Adrenal gland (tissue), 12 donors: ENCODE measurements around the gene UBTF. TPM values are rescaled to one million over a fixed set of nuclear protein-coding genes. Genes with fewer than 3 reads are reported as not detected.

Source experiments
- DNase-seq, 7 donors: peaks; one replicate each; pipeline ENCODE4 v3.0.0-alpha.2; 2019 to 2020
- H3K27ac ChIP-seq, 5 donors: fragments of 200-600 bp; sonication (generic) in 4 of 5; 1 replicate in 3 of 5; 2 replicates in 2 of 5; pipeline versions ENCODE4 v1.5.1 to v1.8.0; 2016 to 2020; ENCODE audit warnings: mild to moderate bottlenecking in 1 of 5
- H3K27me3 ChIP-seq: fragments of 200-600 bp; 2 replicates; pipeline ENCODE4 v1.8.0; 2021
- H3K36me3 ChIP-seq, 2 donors: fragments of 200-600 bp; replicated peaks in 1 of 2; 1 replicate in 1 of 2; 2 replicates in 1 of 2; pipeline versions ENCODE4 v1.5.1 to v1.8.0; 2018 to 2022
- H3K4me1 ChIP-seq, 2 donors: fragments of 200-600 bp; replicated peaks in 1 of 2; 1 replicate in 1 of 2; 2 replicates in 1 of 2; pipeline versions ENCODE4 v1.5.1 to v1.8.0; 2018 to 2021
- H3K4me3 ChIP-seq, 4 donors: fragments of 200-600 bp; sonication (generic) in 3 of 4; one replicate each; pipeline ENCODE4 v1.5.1; 2016 to 2018
- H3K9me3 ChIP-seq, 3 donors: fragments of 200-600 bp; sonication (generic) in 1 of 3; replicated peaks in 1 of 3; 1 replicate in 2 of 3; 2 replicates in 1 of 3; pipeline versions ENCODE4 v1.5.1 to v1.8.0; 2016 to 2021
- POLR2A ChIP-seq, 2 donors: fragments of 450-650 bp; IDR thresholded peaks; one replicate each; pipeline ENCODE4 v1.6.1; 2017; ENCODE audit warnings: antibody characterized with exemption in 2 of 2, mild to moderate bottlenecking in 2 of 2, moderate library complexity in 1 of 2
- WGBS, 4 donors: extraction: QIAGEN DNeasy Blood & Tissue Kit in 2 of 4; methylation state at CpG; one replicate each; pipeline versions ENCODE4 v1.1.5 to v1.1.7; 2013 to 2017; 5-methylcytosine and 5-hydroxymethylcytosine counted together
- intact Hi-C, 2 donors: fragments of 100-400 bp; cut with DNase I; formaldehyde crosslinking; loops; one replicate each; pipeline versions ENCODE4 v1.14.1 to v1.15.0; 2022 to 2023
- polyA plus RNA-seq, 3 donors: library from polyadenylated mRNA; stranded (reverse); fragments of 200-250 nt in 2 of 3; fragments of 350-450 nt in 1 of 3; fragmentation: Illumina TruSeq in 1 of 3; extraction: RNeasy Lipid Tissue Mini Kit (QIAGEN cat#74804) in 1 of 3; gene quantifications; one replicate each; pipeline ENCODE4 v1.2.3, GENCODE V29; 2013 to 2014
- total RNA-seq, 9 donors: library from RNA; depleted of rRNA in 4 of 9; stranded (reverse); fragments of >200 nt in 4 of 9; fragments of 120-200 nt in 1 of 9; fragmentation: NEBNext Ultra II Directional in 1 of 9; extraction: Animal tissue kit (Norgen Biotek cat#: 25700) in 1 of 9; gene quantifications; one replicate each; pipeline versions ENCODE4 v1.1.0 to v1.2.4, GENCODE V29; 2013 to 2023
- TF ChIP-seq, protein P1 (sequence below), 6 experiments: fragments of 450-650 bp in 4 of 6; fragments of 200-600 bp in 2 of 6; sonication (generic) in 1 of 6; IDR thresholded peaks; 1 replicate in 5 of 6; 2 replicates in 1 of 6; pipeline versions ENCODE4 v1.5.1 to v1.8.0; 2016 to 2021; ENCODE audit warnings: antibody characterized with exemption in 6 of 6, mild to moderate bottlenecking in 2 of 6, moderate library complexity in 1 of 6
- donor health status: healthy with polysubstance abuse.
- donor health status: Bipolar disorder and iron deficiency.
- donor health status: DM: yes; HTN: yes; CAD: no.
- donor health status: DM: no; HTN: no; CAD: no.
- donor health status: DM: no; HTN: no; CAD: no.
- donor health status: DM: yes; HTN: yes; CAD: no.

The UBTF gene
- total and polyA plus RNA-seq, 12 donors = 37.1 to 92.6 (median 64.3) TPM

DNA sequence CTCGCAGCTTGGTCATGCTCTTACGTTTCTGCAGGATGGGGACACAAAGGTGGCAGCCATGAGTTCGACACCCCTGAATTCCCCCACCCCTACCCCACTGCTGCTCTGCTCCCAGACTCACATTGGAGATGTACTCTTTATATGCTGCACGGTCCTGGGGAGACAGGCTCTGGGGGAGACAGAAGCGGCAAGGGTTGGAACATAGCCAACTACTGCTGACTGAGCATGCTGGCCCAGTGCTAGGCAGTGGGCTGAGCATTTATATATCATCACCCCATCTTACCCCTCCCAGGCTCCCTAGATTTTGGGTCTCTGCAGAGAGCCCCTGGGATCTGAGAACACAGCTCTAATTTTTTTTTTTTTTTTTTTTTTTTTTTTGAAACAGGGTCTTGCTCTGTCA, 11.7 kb downstream of the UBTF start:
- WGBS, 4 donors = 75 to 88% (median 80%) methylated on average over 4 to 5 of the region's 5 CpGs
- intact Hi-C loops = loop anchor here in 1 of 2 donors (10.0 kb wide), 1 partner anchor 317 kb away; no protein-coding TSS in a partner anchor

DNA sequence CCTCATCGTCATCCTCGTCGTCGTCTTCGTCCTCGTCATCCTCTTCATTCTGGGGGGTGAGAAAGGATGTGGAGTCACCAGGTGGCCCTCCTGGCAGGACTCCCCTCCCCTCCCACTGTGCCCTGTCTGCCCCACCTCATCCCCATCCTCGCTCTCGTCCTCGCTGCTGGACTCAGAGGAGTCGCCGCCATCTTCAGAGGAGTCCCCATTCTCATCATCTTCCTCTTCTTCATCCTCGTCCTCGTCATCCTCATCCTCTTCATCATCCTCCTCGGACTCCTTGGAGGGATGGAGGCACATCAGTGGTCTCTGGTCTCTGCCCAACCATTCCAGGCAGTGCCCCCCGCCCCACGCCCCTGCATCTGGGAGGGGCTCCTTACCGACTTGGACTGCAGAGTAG, 12.2 kb downstream of the UBTF start:
- Histone ChIP-seq H3K9me3 (no peaks in the 10 kb centered on the region), H3K27me3 (no peaks in the 10 kb centered on the region), H3K4me3 (no peak overlapping the region), H3K27ac (no peak overlapping the region), H3K36me3 (peaks cover 0 to 47% of the 10 kb centered on the region in 2 donors), H3K4me1 (peaks cover 24 to 36% of the 10 kb centered on the region in 2 donors)
- intact Hi-C loops = loop anchor here in 1 of 2 donors (10.0 kb wide), 1 partner anchor 317 kb away; no protein-coding TSS in a partner anchor
- TF ChIP-seq POLR2A (IDR thresholded peaks at IDR 0.05) = no peak
- TF ChIP-seq, protein P1, sequence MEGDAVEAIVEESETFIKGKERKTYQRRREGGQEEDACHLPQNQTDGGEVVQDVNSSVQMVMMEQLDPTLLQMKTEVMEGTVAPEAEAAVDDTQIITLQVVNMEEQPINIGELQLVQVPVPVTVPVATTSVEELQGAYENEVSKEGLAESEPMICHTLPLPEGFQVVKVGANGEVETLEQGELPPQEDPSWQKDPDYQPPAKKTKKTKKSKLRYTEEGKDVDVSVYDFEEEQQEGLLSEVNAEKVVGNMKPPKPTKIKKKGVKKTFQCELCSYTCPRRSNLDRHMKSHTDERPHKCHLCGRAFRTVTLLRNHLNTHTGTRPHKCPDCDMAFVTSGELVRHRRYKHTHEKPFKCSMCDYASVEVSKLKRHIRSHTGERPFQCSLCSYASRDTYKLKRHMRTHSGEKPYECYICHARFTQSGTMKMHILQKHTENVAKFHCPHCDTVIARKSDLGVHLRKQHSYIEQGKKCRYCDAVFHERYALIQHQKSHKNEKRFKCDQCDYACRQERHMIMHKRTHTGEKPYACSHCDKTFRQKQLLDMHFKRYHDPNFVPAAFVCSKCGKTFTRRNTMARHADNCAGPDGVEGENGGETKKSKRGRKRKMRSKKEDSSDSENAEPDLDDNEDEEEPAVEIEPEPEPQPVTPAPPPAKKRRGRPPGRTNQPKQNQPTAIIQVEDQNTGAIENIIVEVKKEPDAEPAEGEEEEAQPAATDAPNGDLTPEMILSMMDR (IDR thresholded peaks at IDR 0.05) = no peak
- WGBS, 4 donors = 85 to 91% (median 87%) methylated on average over 17 of the region's 17 CpGs
- DNase-seq = no peak

More for the DNA sequence above, 11.7 kb downstream of the UBTF start:
- Histone ChIP-seq H3K4me3 (no peak overlapping the region), H3K9me3 (no peaks in the 10 kb centered on the region), H3K27me3 (no peaks in the 10 kb centered on the region), H3K27ac (no peak overlapping the region), H3K4me1 (peaks cover 24 to 40% of the 10 kb centered on the region in 2 donors), H3K36me3 (peaks cover 0 to 47% of the 10 kb centered on the region in 2 donors)
- no peak for DNase-seq
- TF ChIP-seq POLR2A (IDR thresholded peaks at IDR 0.05) = no peak
- TF ChIP-seq, protein P1 (IDR thresholded peaks at IDR 0.05) = no peak

GRCh38 chr17:44206825-44207155, 12.7 kb downstream of the UBTF start:
- intact Hi-C loops = loop anchor here in 1 of 2 donors (10.0 kb wide), 1 partner anchor 318 kb away; no protein-coding TSS in a partner anchor
- H3K27me3 ChIP-seq = no peaks in the 10 kb centered on the region
- peaks cover 0 to 47% of the 10 kb centered on the region in 2 donors for H3K36me3 ChIP-seq
- DNase-seq = no peak
- no peak overlapping the region for H3K27ac ChIP-seq
- peaks cover 24 to 31% of the 10 kb centered on the region in 2 donors for H3K4me1 ChIP-seq
- 70 to 91% (median 84%) methylated on average over 2 to 6 of the region's 6 CpGs for WGBS, 4 donors
- no peaks in the 10 kb centered on the region for H3K9me3 ChIP-seq
- TF ChIP-seq POLR2A (IDR thresholded peaks at IDR 0.05) = no peak
- TF ChIP-seq, protein P1 (IDR thresholded peaks at IDR 0.05) = no peak
- H3K4me3 ChIP-seq = no peak overlapping the region

GRCh38 chr17:44205962-44206824, 13.3 kb downstream of the UBTF start:
- Histone ChIP-seq H3K4me1 (peaks cover 19 to 25% of the 10 kb centered on the region in 2 donors), H3K27ac (no peak overlapping the region), H3K36me3 (peaks cover 0 to 42% of the 10 kb centered on the region in 2 donors), H3K9me3 (no peaks in the 10 kb centered on the region), H3K27me3 (no peaks in the 10 kb centered on the region), H3K4me3 (no peak overlapping the region)
- intact Hi-C loops = loop anchor here in 1 of 2 donors (10.0 kb wide), 1 partner anchor 319 kb away; no protein-coding TSS in a partner anchor
- TF ChIP-seq POLR2A (IDR thresholded peaks at IDR 0.05) = no peak
- TF ChIP-seq, protein P1 (IDR thresholded peaks at IDR 0.05) = no peak
- 59 to 65% (median 62%) methylated on average over 10 to 13 of the region's 13 CpGs for WGBS, 4 donors
- no peak for DNase-seq
